Transverse colon (tissue), 4 donors: ENCODE measurements around the gene MINDY2.

ENCODE experiments used
- EP300 ChIP-seq: sonication (generic); formaldehyde crosslinking; IDR thresholded peaks from one replicate; pipeline ENCODE4 v1.6.1; 2017; ENCODE audit warnings: antibody characterized with exemption, low read depth
- POLR2A ChIP-seq: fragments of 450-650 bp; IDR thresholded peaks from one replicate; pipeline ENCODE4 v1.6.1; 2016; ENCODE audit warnings: antibody characterized with exemption, mild to moderate bottlenecking, moderate library complexity
- POLR2AphosphoS5 ChIP-seq, 3 donors: sonication (generic); formaldehyde crosslinking; IDR thresholded peaks; one replicate each; pipeline ENCODE4 v1.6.1; 2016; ENCODE audit warnings: antibody characterized with exemption in 3 of 3
- TF ChIP-seq, protein P1 (sequence below), 5 experiments: fragments of 200-600 bp in 3 of 5; fragments of 450-650 bp in 2 of 5; sonication (generic) in 3 of 5; IDR thresholded peaks; 1 replicate in 2 of 5; 2 replicates in 3 of 5; pipeline ENCODE4 v1.5.1; 2016 to 2017; ENCODE audit warnings: antibody characterized with exemption in 5 of 5, inconsistent platforms in 3 of 5, mild to moderate bottlenecking in 2 of 5, moderate library complexity in 1 of 5

DNA sequence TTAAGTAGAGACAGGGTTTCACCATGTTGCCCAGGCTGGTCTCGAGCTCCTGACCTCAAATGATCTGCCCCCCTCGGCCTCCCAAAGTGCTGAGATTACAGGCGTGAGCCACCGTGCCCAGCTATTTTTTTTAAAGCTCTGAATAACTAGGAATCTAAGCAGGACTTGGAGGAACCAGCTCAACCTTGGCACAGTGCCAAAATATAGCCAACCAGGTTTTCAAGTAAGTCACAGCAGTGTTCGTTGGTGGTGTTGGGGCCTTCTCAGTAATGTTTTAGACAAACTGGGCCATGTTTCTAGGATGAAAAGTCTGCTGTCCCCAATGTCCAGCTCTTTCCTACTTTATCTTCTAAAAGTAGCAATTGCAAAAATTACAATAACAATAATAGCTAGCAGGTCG is 15.1 kb upstream of the MINDY2 start:
- TF ChIP-seq, protein P1, sequence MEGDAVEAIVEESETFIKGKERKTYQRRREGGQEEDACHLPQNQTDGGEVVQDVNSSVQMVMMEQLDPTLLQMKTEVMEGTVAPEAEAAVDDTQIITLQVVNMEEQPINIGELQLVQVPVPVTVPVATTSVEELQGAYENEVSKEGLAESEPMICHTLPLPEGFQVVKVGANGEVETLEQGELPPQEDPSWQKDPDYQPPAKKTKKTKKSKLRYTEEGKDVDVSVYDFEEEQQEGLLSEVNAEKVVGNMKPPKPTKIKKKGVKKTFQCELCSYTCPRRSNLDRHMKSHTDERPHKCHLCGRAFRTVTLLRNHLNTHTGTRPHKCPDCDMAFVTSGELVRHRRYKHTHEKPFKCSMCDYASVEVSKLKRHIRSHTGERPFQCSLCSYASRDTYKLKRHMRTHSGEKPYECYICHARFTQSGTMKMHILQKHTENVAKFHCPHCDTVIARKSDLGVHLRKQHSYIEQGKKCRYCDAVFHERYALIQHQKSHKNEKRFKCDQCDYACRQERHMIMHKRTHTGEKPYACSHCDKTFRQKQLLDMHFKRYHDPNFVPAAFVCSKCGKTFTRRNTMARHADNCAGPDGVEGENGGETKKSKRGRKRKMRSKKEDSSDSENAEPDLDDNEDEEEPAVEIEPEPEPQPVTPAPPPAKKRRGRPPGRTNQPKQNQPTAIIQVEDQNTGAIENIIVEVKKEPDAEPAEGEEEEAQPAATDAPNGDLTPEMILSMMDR (IDR thresholded peaks at IDR 0.05), result no peak
- TF ChIP-seq POLR2AphosphoS5 (IDR thresholded peaks at IDR 0.05) (no peak), POLR2A (no peak), EP300 (no peak)
